ENCODE data around the gene DSCAML1.

Gene DSCAML1

DNA sequence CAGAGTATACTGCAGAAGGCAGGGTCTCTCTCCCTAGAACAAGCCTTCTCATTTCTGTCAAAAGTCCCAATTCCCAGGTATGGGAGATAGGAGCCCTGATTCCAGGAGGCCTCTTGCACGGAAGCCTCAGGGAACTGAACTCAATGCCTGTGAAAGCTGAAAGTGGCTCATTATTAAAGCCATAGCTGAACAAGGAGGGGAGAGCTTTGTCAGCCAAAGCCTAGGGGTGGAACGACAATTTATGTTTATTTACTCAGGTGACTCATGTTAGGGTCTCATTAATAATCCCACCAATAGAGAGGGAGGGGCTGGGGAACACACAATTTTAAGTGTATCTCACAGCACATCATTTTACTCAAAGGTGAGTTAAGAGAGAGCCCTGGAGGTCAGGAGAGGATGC is 44.9 kb downstream of the DSCAML1 start:
- no peak for DNase-seq (ENCODE audit: low read depth in 2 of 2)

DNA sequence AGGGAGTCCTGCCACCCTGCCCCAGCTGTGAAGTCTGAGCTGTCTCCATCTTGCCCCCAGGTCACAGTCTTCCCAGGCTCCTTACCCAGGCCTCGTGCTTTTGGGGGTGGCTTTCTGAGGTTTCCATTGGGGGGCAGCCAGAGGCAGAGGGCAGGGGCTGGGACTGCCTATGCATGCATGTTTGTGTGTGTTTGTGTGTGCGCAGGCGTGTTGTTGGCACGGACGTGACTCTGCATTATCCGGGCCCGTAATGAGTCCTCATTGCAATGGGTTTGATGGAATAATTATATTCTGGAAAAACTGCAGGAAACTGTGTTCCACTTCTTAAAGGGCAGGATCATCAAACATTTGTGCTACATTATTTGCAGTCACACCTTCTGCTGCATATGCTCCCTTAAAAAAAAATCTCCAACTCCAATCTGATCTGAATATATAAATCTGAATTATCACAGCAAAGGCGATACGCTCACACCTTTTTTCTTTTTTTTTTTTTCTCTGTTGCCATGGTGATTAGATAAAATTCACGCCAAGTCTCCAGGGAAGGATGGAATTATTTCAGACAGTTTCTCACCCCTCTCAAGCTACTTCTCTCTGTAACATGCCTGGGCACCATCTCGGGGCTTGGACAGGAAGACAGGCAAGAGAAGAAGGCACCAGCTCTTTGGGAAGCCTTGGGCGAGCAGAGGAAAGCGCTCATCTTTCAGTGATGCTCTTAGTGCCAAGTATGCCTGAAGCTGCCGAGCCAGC is 45.9 kb downstream of the DSCAML1 start:
- DNase-seq (ENCODE audit: low read depth in 2 of 2), result no peak

DNA sequence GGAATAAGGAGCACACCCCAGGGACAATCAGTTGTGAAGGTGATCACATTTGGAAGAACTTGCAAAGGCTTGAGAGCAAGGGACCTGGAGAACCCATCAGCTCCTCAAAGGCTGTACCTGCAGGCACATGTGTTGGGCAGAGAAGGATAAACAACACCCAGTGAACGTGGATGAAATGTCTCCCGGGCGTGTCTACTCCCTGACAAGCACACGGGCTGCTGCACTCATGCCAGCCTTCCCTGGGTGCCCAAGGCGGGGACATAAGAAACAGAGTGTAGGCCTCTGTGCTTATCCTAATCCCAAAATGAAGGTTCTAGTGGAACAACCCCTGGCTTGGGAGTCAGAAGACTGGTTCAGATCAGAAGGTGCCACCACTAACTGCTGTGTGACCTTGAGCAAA is 46.7 kb downstream of the DSCAML1 start:
- no peak for DNase-seq (ENCODE audit: low read depth in 2 of 2)

DNA sequence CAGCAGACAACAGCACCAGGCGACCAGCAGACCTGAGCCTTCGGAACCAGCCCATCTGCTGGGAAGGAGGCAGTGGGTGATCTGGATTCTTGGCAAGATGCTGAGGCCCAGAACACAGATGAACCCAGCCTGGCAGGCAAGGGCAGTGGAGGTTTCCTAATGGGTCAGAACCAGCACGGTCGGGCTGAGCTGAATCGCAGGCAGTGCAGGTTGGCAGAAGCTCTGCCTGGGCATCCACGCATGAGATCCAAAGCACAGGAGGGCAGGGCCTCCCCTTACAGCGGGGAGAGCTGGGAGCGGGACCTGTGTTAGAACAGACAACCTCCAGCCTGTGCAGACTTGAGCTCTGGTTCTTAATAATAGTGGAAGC is 47.5 kb downstream of the DSCAML1 start:
- no peak for DNase-seq (ENCODE audit: low read depth in 2 of 2)

DNA sequence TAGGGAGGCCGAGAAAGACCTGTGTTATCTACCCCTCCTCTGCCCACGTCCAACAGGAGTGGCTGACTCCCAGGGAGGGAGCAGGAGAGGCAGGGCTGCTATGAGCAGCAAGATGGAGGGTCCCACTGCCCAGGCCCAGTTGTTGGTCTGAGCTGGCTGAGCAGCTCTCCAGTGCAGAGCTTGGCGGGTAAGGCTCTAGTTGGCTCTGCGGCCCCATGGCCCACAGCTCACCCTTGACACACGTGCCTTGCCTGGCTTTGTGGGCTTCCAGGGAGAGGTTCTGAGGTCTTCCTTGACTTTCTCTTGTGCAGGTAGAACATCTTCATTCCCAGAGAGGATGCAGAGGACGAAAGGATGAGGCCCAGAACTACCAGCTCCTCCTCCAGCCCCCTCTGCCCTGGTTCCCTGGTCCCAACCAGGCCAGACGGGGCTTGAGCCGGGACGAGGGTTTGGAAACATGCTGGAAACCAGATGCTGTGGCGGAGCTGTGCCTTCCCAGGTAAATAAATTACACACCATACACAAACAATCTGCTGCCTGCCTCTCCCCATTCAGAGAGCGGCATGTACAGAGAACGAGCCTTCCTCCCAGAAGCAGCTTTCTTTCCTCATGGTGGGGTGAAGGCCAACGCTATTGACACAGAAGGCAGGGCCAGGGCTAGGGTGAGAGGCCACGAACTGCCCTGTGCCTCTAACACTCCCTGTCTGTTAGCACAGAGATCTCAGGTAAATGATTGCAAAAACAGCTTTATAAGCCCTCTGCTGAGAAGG is 48.1 kb downstream of the DSCAML1 start:
- no peak for DNase-seq (ENCODE audit: low read depth in 2 of 2)

DNA sequence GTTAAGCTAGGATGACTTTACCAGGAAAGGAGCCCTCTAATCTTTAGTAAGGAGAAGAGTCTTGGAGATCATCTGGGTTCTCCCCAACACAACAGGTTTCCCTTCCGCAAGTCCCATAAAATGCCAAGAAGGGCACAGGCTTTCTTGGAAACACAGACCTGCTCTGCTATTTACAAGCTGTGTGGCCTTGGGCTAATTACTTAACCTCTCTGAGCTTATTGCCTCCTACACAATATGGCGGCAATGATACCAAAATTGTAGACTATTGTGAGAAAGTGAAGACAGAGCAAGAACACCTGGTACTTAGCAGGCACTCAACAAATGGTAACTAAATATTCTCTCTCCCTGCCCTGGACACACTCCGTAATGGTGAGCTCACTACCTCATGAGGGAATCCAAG is 49.1 kb downstream of the DSCAML1 start:
- DNase-seq (ENCODE audit: low read depth in 2 of 2), result no peak

DNA sequence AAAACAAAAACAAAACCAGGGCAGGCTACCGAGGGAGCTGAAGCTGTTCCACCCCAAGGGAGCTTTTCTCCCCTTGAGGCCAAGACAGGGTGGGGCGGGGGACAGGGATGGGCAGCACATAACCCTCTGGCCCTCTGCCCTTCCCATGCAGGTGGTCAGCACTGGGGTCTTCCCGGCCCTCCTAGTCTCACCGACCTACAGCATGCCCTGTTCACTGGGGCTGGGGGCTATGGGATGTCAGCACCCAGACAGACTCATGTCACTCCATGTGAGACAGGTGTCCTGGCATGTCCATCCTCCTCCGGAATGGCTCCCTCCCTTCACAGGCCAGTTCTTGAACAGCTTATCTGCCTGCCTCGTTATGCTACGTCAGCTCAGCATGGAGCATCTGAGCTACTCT is 51.7 kb downstream of the DSCAML1 start:
- no peak for DNase-seq (ENCODE audit: low read depth in 2 of 2)

DNA sequence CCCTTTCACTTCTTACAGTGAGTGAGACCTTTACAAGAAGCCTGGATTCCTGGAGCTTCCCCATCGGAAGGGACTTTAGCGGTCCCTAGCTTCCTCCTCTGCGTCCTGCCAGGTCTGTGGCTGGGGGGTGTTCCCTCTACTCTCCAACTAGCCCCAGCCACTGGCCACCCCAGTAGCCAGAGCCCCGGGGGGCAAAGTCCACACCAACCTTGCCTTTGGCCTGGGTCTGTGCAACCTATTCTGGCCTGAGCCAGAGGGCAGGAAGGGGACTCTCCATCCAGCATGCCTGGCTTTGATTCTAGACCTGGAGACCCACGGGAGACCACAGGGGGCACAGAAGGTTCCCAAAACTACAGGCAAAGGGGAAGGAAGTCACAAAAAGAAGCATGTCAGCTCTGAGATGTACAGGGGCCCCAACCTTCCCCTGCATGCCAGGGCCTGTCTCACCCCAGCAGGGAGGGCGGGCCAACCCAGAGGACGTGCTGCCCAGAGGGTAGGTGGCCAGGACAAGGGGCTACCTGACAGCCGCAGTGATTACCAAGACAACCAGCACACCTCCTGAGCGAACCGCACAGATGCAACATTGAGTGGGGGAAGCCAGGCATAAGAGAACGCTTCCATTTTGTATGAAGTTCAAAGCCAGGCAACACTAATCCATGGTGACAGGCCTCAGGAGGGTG is 52.4 kb downstream of the DSCAML1 start:
- DNase-seq (ENCODE audit: low read depth in 2 of 2), result no peak

DNA sequence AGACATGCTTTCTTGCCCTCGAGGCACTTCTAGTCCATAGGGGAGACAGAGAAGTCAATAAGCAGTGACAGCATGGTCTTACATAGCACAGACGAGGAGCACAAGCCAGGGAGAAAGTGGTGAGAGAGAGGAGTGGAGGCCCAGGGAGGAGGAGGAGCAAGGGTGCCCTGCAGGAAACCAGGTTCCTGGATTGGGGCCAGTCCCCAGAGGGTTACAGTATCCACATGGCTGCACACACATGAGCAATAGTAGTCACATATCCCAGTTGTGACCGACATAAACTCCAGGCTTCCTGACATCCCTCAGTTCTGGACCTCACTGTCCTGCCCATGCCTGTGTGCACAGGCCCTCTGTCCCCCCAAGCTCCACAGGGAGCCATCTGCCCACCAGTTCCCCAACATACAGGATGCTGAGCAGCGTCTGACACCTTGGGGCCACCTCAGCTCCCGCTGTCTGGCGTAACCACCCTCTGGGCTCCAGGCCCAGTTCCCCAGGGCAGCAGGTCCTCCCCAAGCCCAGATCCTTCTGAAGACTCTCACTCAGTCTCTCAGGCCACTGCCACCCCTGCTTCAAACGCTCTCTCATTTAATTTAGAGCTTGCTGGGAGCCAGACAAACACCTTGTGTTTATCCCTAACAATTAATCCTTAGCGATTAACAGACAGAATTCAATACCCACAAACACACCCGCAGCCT is 53.7 kb downstream of the DSCAML1 start:
- DNase-seq (ENCODE audit: low read depth in 2 of 2), result no peak

DNA sequence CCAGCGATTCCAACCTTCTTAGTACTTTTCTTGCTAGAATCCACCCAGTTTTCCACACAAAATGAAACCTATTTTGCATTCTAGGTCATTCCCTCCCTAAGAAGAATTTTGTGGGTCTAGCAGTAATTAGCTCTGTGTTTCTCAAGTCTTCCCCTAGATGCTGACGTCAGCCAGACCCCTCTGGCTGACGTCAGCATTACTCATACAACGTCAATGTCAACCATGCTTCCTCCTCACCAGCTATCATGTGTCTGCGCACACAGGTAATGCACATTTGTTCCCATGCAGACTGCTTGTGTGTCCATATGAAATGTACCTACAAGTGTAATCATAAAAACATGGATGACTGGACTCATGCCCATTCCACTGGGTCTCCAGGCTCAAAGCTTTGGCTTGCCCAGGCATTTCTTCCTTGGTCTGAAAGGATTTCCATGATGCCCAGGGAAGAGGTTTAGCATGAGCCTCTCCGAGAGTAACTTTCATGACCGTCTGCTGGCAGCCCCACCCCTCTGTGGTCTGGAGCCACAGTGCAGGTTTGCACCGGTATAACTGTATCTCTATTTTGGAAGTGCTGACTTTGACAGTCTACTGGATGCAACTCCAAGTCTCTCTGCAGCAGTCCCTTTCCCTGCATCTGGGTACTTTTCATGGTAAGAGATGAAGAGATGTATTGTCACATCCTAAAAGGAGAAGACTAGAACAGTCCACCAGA is 58.6 kb downstream of the DSCAML1 start:
- DNase-seq (ENCODE audit: low read depth in 2 of 2), result no peak

DNA sequence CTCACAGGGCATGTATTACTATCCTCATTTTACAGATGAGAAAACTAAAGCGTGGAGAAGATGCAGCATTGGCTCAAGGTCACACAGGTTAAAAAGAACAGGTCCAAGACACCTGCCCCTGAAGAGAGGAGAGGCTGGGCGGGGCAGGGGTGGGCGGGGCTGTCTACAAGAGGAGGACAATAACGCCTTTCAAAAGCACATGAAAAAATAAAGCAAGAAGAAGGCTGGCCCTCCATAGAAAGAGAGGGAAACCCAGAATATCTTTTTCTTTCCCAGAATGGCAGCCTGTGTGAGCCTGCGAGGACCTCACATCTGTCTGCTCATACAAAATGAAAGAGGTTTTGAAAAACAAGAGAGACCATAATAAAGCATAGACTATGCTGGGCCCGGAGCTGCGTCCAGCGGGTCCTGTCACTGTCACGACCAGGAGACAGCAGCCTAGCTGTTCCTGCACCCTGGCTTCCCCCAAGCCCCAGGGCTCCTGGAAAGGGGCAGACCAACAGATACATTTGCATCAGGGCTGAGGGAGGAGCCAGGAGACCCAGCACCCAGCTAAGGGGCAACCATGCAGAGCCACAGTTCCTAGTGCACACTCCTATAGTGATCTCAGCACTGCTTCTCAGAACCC is 61.6 kb downstream of the DSCAML1 start:
- DNase-seq (ENCODE audit: low read depth in 2 of 2), result no peak

DNA sequence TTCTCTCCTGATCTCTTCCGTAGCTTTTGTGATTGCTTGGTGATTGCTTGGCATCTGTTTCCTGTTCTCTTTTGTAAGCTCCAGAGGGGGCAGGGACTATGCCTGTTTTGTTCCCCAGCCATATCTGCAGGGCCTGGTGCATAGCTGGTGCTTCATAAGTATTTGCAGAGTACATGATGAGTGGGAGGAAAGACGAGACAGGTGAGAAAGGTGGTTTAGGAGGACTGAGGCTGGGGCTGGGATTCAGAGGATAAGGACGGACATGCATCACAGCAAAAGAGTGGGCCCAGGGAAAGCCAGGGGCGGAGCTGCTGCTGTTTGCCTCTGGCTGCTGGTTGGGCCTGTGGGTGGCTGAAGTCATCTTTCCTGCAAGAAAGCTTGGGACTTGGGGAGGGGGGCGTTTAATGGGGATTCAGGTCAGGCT is 62.4 kb downstream of the DSCAML1 start:
- DNase-seq (ENCODE audit: low read depth in 2 of 2), result no peak

DNA sequence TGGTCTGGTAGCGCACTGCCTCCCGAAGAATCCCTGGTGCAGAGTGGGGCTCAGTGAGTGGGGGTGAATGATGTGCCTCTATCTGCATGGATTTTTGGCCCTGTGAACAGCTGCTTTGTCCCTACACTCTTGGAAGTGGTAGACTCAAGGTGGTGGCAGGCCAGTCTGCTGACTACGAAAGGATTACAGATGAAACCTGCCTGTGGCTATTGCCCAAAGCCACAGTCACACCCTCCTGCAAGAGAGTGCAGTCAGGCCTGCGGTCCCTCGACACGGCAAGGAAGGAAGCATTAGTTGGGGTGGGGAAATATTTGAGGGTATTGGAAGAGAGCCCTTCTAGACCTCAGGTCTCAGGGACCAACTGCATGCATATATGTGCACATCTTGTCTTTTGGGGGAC is 63.7 kb downstream of the DSCAML1 start:
- DNase-seq (ENCODE audit: low read depth in 2 of 2), result no peak

DNA sequence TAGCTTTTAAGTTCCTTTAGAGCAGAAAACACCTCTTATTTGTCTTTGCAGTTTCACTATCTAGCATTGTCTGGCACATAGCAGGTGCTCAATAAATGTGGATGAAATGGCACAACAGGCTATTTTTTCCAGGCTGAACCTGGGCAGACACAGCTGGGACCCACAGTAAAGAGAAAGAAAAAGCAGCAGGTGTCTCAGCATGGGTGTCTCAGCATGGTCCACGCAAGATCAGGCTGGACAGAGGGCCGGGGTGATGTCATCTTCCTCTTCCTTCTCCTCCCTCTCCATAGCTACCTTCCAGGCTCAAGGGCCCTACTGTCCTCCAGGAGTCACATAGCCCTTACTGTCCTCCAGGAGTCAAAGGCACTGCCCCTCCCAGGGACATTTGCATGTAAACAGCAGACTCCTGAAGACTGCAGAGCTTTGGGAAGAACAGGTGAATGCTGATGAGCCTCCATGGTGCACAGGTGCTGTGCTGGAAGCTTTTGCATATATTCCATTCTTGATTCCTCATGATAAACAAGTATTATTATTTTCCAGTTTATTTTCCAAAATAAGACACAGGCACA is 65.2 kb downstream of the DSCAML1 start:
- no peak for DNase-seq (ENCODE audit: low read depth in 2 of 2)

DNA sequence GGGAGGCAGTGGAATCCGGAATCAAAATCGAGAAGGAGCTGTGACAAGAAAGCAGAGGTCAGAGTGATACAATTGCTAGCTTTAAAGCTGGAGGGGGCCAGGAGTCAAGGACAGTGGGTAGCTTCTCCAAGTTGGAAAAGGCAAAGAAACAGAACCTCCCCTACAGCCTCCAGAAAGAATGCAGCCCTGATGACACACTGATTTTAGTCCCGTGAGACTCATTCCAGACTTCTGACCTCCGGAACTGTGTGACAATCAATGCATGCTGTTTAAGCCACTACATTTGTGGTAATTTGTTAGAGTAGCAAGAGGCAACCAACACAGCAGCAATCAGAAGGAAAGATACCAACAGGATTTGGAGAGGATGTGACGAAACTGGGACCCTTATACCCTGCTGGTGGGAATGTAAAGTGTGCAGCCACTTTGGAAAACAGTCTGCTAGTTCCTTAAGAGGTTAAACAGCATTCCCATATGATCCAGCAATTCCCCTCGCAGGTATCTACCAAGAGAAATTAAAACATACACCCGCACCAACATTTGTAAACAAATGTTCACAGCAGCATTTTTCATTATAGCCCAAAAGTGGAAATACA is 66.7 kb downstream of the DSCAML1 start:
- DNase-seq (ENCODE audit: low read depth in 2 of 2), result no peak

DNA sequence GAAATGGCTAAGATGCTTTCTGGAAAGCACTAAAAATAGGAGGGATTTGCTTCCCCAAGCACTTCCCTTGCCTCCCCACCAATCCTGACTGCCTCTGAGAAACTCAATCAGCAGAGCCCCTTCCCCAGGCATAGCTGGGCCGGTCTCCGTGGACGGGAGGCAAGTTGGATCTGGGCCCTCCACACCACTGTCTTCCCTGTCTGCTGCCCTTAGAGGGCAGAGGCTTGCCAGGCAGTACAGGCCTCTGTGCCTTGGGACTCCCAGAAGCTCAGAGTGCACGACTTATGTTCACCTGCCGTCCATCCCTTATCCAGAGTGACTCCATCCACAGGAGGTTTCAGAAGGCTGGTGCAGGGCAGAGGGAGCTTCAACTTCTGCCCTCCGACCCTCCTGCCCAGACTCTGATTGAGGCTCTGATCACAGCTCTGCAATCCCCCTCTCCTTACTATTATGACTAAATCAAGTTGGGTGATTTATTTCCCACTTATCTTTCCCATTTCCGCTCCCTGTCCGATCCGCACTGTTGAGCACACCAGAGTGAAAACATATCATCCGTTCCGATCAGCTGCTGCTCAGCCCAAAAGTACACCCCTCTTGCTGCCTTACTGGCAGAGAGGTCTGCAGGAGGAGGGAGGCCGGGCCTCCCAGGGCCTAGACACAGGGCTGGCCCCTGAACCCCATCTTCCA is 71.8 kb downstream of the DSCAML1 start:
- DNase-seq (ENCODE audit: low read depth in 2 of 2), result no peak

DNA sequence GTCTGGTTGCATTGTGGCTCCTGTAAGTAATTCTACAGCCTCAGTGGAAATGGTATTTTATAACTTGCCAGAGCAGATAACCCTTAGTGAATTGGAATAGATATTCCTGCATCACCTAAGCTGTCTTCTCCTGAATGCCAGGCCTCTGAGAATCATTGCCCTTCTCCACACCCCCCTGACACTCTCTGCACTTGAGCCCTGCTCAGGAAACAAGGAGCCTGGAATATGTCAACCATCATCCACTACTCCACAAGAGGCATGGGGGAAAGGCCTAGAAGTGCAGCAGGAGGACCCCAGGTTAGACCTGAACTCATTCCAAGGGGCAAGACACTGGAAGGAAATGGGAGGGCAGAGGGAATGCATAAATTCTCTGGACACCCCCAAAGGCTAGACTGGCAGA is 72.4 kb downstream of the DSCAML1 start:
- DNase-seq (ENCODE audit: low read depth in 2 of 2), result no peak

DNA sequence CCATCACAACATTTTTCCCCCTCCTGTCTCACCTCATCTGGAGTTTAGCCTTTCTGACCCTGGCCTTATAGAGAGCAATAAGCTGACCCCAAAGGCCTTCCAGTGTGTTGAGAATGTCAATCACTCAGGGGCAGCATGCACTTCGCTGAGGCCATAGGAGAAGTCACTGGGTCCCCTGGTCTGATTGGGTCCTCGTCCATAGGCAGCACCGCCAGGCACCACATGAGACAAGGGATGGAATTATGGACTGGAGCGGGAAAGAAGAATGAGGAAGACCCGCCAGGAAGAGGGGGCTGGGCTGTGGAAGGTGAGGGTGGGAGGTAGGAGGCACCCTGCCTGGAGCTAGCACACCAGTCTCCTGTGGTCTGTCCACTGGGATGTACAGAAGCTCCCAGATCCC is 72.9 kb downstream of the DSCAML1 start:
- DNase-seq (ENCODE audit: low read depth in 2 of 2), result no peak

DNA sequence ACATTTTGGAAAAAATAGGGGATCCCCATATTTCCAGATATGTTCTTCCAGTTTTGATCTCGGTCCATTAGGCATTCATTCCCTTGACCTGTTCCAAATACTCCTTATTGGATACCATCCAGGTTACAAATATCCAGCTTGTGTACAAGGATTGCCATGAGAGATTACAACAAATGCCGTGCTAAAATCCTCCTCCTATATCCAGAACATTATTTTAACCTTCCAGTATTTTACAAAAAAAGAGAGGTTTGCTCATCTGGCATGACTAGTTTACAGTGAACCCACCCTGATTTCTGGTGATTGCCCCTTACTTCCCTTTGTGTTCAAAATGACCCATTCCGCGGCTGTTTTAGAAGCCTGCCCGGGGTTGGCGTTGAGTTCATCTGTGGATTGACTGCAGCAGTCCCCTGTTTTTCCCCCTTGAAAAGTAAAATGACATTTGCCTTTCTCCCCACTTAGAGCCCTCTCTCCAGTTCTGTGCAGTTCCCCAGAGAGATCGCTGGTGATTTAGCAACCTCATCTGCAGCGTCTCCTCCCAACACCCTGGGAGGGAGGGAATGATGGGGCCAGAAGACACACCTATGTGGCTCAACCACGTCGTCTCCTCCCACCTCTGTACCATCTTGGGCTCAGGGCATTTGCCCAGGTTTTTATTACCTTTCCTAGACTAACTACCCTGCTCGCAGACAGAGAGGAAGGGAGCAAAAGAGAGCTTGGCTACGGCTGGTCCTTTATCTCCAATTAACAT is 73.6 kb downstream of the DSCAML1 start:
- DNase-seq (ENCODE audit: low read depth in 2 of 2), result no peak
